Endothelial cell of umbilical vein (primary cell): ENCODE results near the gene RASAL1. TPM values are rescaled to one million over a fixed set of nuclear protein-coding genes. Genes with fewer than 3 reads are reported as not detected.
"Not testable (repeated sequence)": the region's sequence is repeated elsewhere in the genome, so short reads cannot be mapped to it uniquely, and the experiment has no call there.

Experiments used
- BruUV-seq: library from RNA; stranded (reverse); fragments of 400-500 nt; replicated peaks from 2 replicates; lab custom pipeline; 2021; lab: Mats Ljungman, UMichigan
- CTCF ChIA-PET: fragments of 300-600, 350-600 bp; sonication (Branson Sonifier 250); formaldehyde crosslinking; loops from one replicate; lab custom pipeline; 2021; ENCODE audit warnings: antibody characterized with exemption, inconsistent platforms; lab: Charles Lee
- POLR2A ChIA-PET: fragments of 300-600, 350-600 bp; sonication (Branson Sonifier 250); formaldehyde crosslinking; loops from one replicate; lab custom pipeline; 2021; ENCODE audit warnings: antibody characterized with exemption, inconsistent platforms; lab: Charles Lee
- DNase-seq: peaks from one replicate; pipeline ENCODE4 v3.0.0-alpha.2; 2011; ENCODE audit warnings: low read depth, low spot score
- FAIRE-seq: peaks from 2 replicates; lab custom pipeline; 2011; peaks lifted over from hg19 to GRCh38; lab: Jason Lieb, UNC
- H2AFZ ChIP-seq: 2 replicates; pipeline ENCODE4 v1.6.0; 2012; ENCODE audit warnings: low read depth, low read length, control low read depth, inconsistent platforms
- H3K27ac ChIP-seq: 2 replicates; pipeline ENCODE4 v1.5.1; 2011; ENCODE audit warnings: low read depth, mild to moderate bottlenecking, control low read depth, low read length, moderate library complexity; ENCODE audit not compliant: insufficient read depth
- H3K27me3 ChIP-seq, 2 experiments: 2 replicates each; pipeline versions ENCODE4 v1.6.0 to v1.6.1; 2011; ENCODE audit warnings: low read length in 2 of 2, mixed read lengths in 1 of 2; ENCODE audit not compliant: control insufficient read depth in 2 of 2, insufficient read depth in 2 of 2
- H3K36me3 ChIP-seq, 2 experiments: 2 replicates in 1 of 2; 3 replicates in 1 of 2; pipeline ENCODE4 v1.5.1; 2011; ENCODE audit warnings: low read length in 2 of 2, mild to moderate bottlenecking in 1 of 2, moderate library complexity in 1 of 2; ENCODE audit not compliant: control insufficient read depth in 2 of 2, insufficient read depth in 2 of 2; ENCODE audit errors: extremely low read depth in 1 of 2
- H3K4me1 ChIP-seq: 3 replicates; pipeline ENCODE4 v1.5.1; 2011; ENCODE audit warnings: mild to moderate bottlenecking, low read length; ENCODE audit not compliant: control insufficient read depth, insufficient read depth; ENCODE audit errors: extremely low read depth
- H3K4me2 ChIP-seq: 2 replicates; pipeline ENCODE4 v1.6.1; 2011; ENCODE audit warnings: low read length, control low read depth, mixed read lengths; ENCODE audit not compliant: insufficient read depth
- H3K4me3 ChIP-seq, 3 experiments: fragments of 200-600 bp in 1 of 3; sonication (generic), shearing (Covaris generic) in 1 of 3; replicated peaks in 1 of 3; 2 replicates each; pipeline ENCODE4 v1.5.1; 2011 to 2016; ENCODE audit warnings: control low read depth in 3 of 3, low read length in 3 of 3, mild to moderate bottlenecking in 2 of 3, inconsistent platforms in 1 of 3, low read depth in 1 of 3, moderate library complexity in 1 of 3; ENCODE audit not compliant: insufficient read depth in 1 of 3
- H3K79me2 ChIP-seq: 2 replicates; pipeline ENCODE4 v1.6.0; 2012; ENCODE audit warnings: low read length, inconsistent platforms; ENCODE audit not compliant: control insufficient read depth, insufficient read depth
- H3K9ac ChIP-seq: replicated peaks from 2 replicates; pipeline ENCODE3; 2011; ENCODE audit warnings: low read length, control low read depth; ENCODE audit not compliant: insufficient read depth; ENCODE audit errors: extremely low read depth
- H3K9me1 ChIP-seq: replicated peaks from 3 replicates; pipeline ENCODE4 v1.6.0; 2011; ENCODE audit warnings: mild to moderate bottlenecking, low read length; ENCODE audit not compliant: control insufficient read depth, insufficient read depth; ENCODE audit errors: extremely low read depth
- H3K9me3 ChIP-seq: replicated peaks from 2 replicates; pipeline ENCODE4 v1.5.1; 2012; ENCODE audit warnings: low read length, inconsistent platforms; ENCODE audit not compliant: control insufficient read depth, insufficient read depth
- H4K20me1 ChIP-seq: replicated peaks from 2 replicates; pipeline ENCODE3; 2011; ENCODE audit warnings: mild to moderate bottlenecking, low read length; ENCODE audit not compliant: control insufficient read depth, insufficient read depth; ENCODE audit errors: extremely low read depth
- CTCF ChIP-seq, 2 donors: IDR thresholded peaks; 1 replicate in 1 of 2; 2 replicates in 1 of 2; pipeline ENCODE4 v1.5.1; 2011; ENCODE audit warnings: low read length in 2 of 2, mild to moderate bottlenecking in 2 of 2, moderate library complexity in 2 of 2, control low read depth in 1 of 2, inconsistent platforms in 1 of 2, low read depth in 1 of 2; ENCODE audit not compliant: insufficient read depth in 1 of 2; ENCODE audit errors: extremely low read depth in 1 of 2
- EZH2 ChIP-seq: IDR thresholded peaks from 2 replicates; pipeline ENCODE4 v1.6.1; 2012; ENCODE audit warnings: borderline replicate concordance, low read depth, mild to moderate bottlenecking, moderate library complexity, low read length, inconsistent platforms; ENCODE audit not compliant: severe bottlenecking
- FOS ChIP-seq: IDR thresholded peaks from 2 replicates; pipeline ENCODE4 v1.6.1; 2011; ENCODE audit warnings: mild to moderate bottlenecking, low read length, moderate library complexity, borderline replicate concordance; ENCODE audit not compliant: insufficient read depth
- GATA2 ChIP-seq: IDR thresholded peaks from 2 replicates; pipeline ENCODE4 v1.7.0; 2011; ENCODE audit warnings: low read depth, mild to moderate bottlenecking, moderate library complexity, mixed read lengths, low read length; ENCODE audit not compliant: insufficient read length, insufficient read depth
- JUN ChIP-seq: IDR thresholded peaks from 2 replicates; pipeline ENCODE4 v1.6.1; 2011; ENCODE audit warnings: borderline replicate concordance, low read depth; ENCODE audit not compliant: insufficient read length, insufficient read depth
- MAX ChIP-seq: IDR thresholded peaks from 2 replicates; pipeline ENCODE4 v1.6.1; 2011; ENCODE audit not compliant: insufficient read depth, insufficient read length
- MYC ChIP-seq: IDR thresholded peaks from one replicate; pipeline ENCODE4 v1.6.1; 2011; ENCODE audit warnings: mild to moderate bottlenecking, low read depth, low read length
- POLR2A ChIP-seq: IDR thresholded peaks from 2 replicates; pipeline ENCODE4 v1.6.1; 2012; ENCODE audit warnings: low read depth, mild to moderate bottlenecking, control low read depth, low read length
- POLR2AphosphoS5 ChIP-seq: IDR thresholded peaks from 2 replicates; pipeline ENCODE4 v1.6.1; 2012; ENCODE audit warnings: low read depth, mild to moderate bottlenecking, control low read depth, low read length, moderate library complexity; ENCODE audit not compliant: insufficient read depth
- dilution Hi-C: fragments of 300-500 bp; cut with MboI; formaldehyde crosslinking; loops from one replicate; pipeline ENCODE4 v1.15.0; 2019; ENCODE audit warnings: low sequenced_read_pairs; ENCODE audit not compliant: extremely low pct_ligation_motif_present
- intact Hi-C: fragments of 100-400 bp; cut with micrococcal nuclease; formaldehyde crosslinking; loops from one replicate; pipeline ENCODE4 v1.10.0; 2022
- polyA plus RNA-seq, 4 experiments: library from polyadenylated mRNA; depleted of rRNA in 3 of 4; stranded (reverse) in 3 of 4; unstranded in 1 of 4; fragments of >200 nt; gene quantifications; 2 replicates each; pipeline versions ENCODE4 v1.2.1 to v1.2.3, GENCODE V29; 2011 to 2012; ENCODE audit warnings: missing spikeins in 1 of 4
- total RNA-seq: library from RNA; stranded (reverse); gene quantifications from 2 replicates; pipeline ENCODE4 v1.2.3, GENCODE V29; 2021

Gene RASAL1
- total and polyA plus RNA-seq, 2 donors (not counting 3 experiments of a cell fraction or from before 2014, with no cell fraction given): not detected

- Histone ChIP-seq H3K4me2 (no peak overlapping the region), H3K27ac (no peak overlapping the region), H2AFZ (no peak overlapping the region), H4K20me1 (no peaks in the 10 kb centered on the region), H3K36me3 (no peaks in the 10 kb centered on the region), H3K4me3 (no peak overlapping the region), H3K9me1 (no peaks in the 10 kb centered on the region), H3K9ac (no peak overlapping the region), H3K4me1 (no peaks in the 10 kb centered on the region), H3K79me2 (no peaks in the 10 kb centered on the region), H3K27me3 (no peaks in the 10 kb centered on the region), H3K9me3 (no peaks in the 10 kb centered on the region)
- no TSS peak for BruUV-seq
- FAIRE-seq: no peak
- ChIA-PET POLR2A (no interaction called here), CTCF (interaction anchor here (1.2 kb wide), 1 partner anchor 19 kb away, joined by 3 read pairs; no protein-coding TSS in a partner anchor)
- TF ChIP-seq JUN: no peak
- no peak for TF ChIP-seq MYC
- no peak for TF ChIP-seq EZH2
- TF ChIP-seq FOS: no peak
- TF ChIP-seq CTCF (IDR thresholded peaks at IDR 0.05; ENCODE audit: extremely low read depth in 1 of 2, insufficient read depth in 1 of 2, low read depth in 1 of 2, low read length in 2 of 2): no peak
- no peak for TF ChIP-seq GATA2
- TF ChIP-seq MAX: no peak
- TF ChIP-seq POLR2AphosphoS5: no peak
- no peak for TF ChIP-seq POLR2A
- no peak for DNase-seq
- intact Hi-C loops: no loop called here
- dilution Hi-C loops: no loop called here
Measured at GRCh38 chr12:113118142-113118541, 17.4 kb downstream of the RASAL1 start.

GRCh38 chr12:113117684-113118083 is 17.9 kb downstream of the RASAL1 start:
- DNase-seq, H3K27me3 ChIP-seq, H3K4me2 ChIP-seq, H3K4me3 ChIP-seq, H2AFZ ChIP-seq, FAIRE-seq, H3K36me3 ChIP-seq, POLR2A ChIA-PET, H3K27ac ChIP-seq, H4K20me1 ChIP-seq, H3K79me2 ChIP-seq, H3K9me1 ChIP-seq, H3K9ac ChIP-seq, intact Hi-C loops, BruUV-seq, dilution Hi-C loops, H3K9me3 ChIP-seq, H3K4me1 ChIP-seq: not testable (repeated sequence)
- CTCF ChIA-PET: interaction anchor here (1.2 kb wide), 1 partner anchor 19 kb away, joined by 3 read pairs; no protein-coding TSS in a partner anchor
